ENCODE data around the gene DBT.
"Not testable (repeated sequence)": the region's sequence is repeated elsewhere in the genome, so short reads cannot be mapped to it uniquely, and the experiment has no call there.

- not testable (repeated sequence) for TF ChIP-seq CTCF, POLR2A (IDR thresholded peaks at IDR 0.05)
Observed at GRCh38 chr1:100205593-100205992, 44.0 kb downstream of the DBT start.

Measured in lower leg skin (tissue), 3 donors.